ENCODE measurements around the gene FBXO41. TPM values are rescaled to one million over a fixed set of nuclear protein-coding genes. Genes with fewer than 3 reads are reported as not detected.

FBXO41 gene
- total and polyA plus RNA-seq, 2 donors (not counting 3 experiments of a cell fraction or from before 2014, with no cell fraction given) = 0.88 to 1.5 TPM

- no peaks in the 10 kb centered on the region for H3K9me1 ChIP-seq (replicated peaks; ENCODE audit: control insufficient read depth, extremely low read depth, insufficient read depth, low read length)
- FAIRE-seq = no peak
- no peak overlapping the region for H3K4me2 ChIP-seq (ENCODE audit: insufficient read depth, low read length)
- intact Hi-C loops (cut with micrococcal nuclease) (no loop called here), dilution Hi-C loops (cut with MboI; ENCODE audit: extremely low pct_ligation_motif_present, low sequenced_read_pairs) (no loop called here)
- no TSS peak for BruUV-seq (replicated peaks)
- ChIA-PET CTCF (interaction anchor here (0.8 to 1.8 kb wide), 5 partner anchors 9 to 23 kb away, joined by 3 to 6 read pairs (median 4); no protein-coding TSS in a partner anchor), POLR2A (no interaction called here)
- H3K4me1 ChIP-seq (ENCODE audit: control insufficient read depth, extremely low read depth, insufficient read depth, low read length) = no peaks in the 10 kb centered on the region
- H3K36me3 ChIP-seq (ENCODE audit: control insufficient read depth in 2 of 2, extremely low read depth in 1 of 2, insufficient read depth in 2 of 2, low read length in 2 of 2) = no peaks in the 10 kb centered on the region
- H3K4me3 ChIP-seq (replicated peaks in 1 of 3; ENCODE audit: insufficient read depth in 1 of 3, low read depth in 1 of 3, low read length in 3 of 3) = no peak overlapping the region
- H3K27ac ChIP-seq (ENCODE audit: insufficient read depth, low read depth, low read length) = no peak overlapping the region
- peaks cover 40 to 48% of the 10 kb centered on the region in 2 experiments for H3K27me3 ChIP-seq (ENCODE audit: control insufficient read depth in 2 of 2, insufficient read depth in 2 of 2, low read length in 2 of 2)
- DNase-seq (ENCODE audit: low read depth, low spot score) = no peak
- H3K79me2 ChIP-seq (ENCODE audit: control insufficient read depth, insufficient read depth, low read length) = no peaks in the 10 kb centered on the region
- H4K20me1 ChIP-seq (replicated peaks; ENCODE audit: control insufficient read depth, extremely low read depth, insufficient read depth, low read length) = no peaks in the 10 kb centered on the region
- no peak for TF ChIP-seq CTCF (IDR thresholded peaks at IDR 0.05; ENCODE audit: extremely low read depth in 1 of 2, insufficient read depth in 1 of 2, low read depth in 1 of 2, low read length in 2 of 2)
- no peak for TF ChIP-seq MAX (IDR thresholded peaks at IDR 0.05; ENCODE audit: insufficient read depth, insufficient read length)
- no peak for TF ChIP-seq GATA2 (IDR thresholded peaks at IDR 0.05; ENCODE audit: insufficient read depth, insufficient read length, low read depth, low read length)
- no peak for TF ChIP-seq JUN (IDR thresholded peaks at IDR 0.05; ENCODE audit: borderline replicate concordance, insufficient read depth, insufficient read length, low read depth)
- no peak for TF ChIP-seq POLR2A (IDR thresholded peaks at IDR 0.05; ENCODE audit: low read depth, low read length)
- TF ChIP-seq FOS (IDR thresholded peaks at IDR 0.05; ENCODE audit: borderline replicate concordance, insufficient read depth, low read length) = no peak
- no peak for TF ChIP-seq MYC (IDR thresholded peaks at IDR 0.05; ENCODE audit: low read depth, low read length)
- TF ChIP-seq POLR2AphosphoS5 (IDR thresholded peaks at IDR 0.05; ENCODE audit: insufficient read depth, low read depth, low read length) = no peak
- TF ChIP-seq EZH2 (IDR thresholded peaks at IDR 0.05; ENCODE audit: borderline replicate concordance, low read depth, low read length, severe bottlenecking) = no peak
- no peak overlapping the region for H3K9ac ChIP-seq (replicated peaks; ENCODE audit: extremely low read depth, insufficient read depth, low read length)
- H3K9me3 ChIP-seq (replicated peaks; ENCODE audit: control insufficient read depth, insufficient read depth, low read length) = no peaks in the 10 kb centered on the region
- no peak overlapping the region for H2AFZ ChIP-seq (ENCODE audit: low read depth, low read length)
Measured at GRCh38 chr2:73268366-73268829, 15.9 kb downstream of the FBXO41 start.
